ENCODE data around the gene EML2.
"Not testable (repeated sequence)": the region's sequence is repeated elsewhere in the genome, so short reads cannot be mapped to it uniquely, and the experiment has no call there.

Gene EML2

DNA sequence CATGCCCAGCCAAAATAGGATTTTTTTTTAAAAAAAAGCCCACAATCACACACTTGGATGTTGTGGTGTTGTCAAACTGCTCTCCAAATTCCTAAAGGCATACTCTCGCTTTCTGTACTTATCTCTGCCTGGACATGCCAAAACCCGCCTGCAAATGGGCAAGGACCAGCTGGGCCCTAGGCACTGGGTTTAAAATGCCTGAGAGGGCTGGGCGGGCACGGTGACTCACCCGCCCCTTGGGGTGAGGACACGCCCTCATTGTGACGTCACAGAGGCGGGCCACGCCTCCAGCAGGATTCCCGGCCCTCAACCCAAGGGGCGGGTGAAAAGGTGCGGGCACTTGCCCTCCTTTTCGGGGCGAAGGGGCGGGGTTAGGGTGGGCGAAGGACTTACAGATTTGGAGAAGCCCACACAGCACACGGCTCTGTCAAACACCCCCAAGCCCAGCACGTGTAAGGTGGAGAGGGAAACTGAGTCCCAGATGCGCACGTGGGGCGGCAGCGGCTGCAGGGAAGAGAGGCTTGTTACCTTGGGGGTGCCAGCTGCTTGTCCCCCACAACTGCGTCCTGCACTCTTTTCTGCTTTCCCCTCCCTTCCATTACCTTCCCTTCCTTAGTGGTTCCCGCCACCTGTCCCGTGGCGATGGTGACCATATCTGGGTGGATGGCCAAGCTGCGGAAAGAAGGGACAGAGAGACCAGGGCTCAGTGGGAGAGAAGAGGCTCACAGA lies 6.6 kb downstream of the EML2 start:
- Histone ChIP-seq H3K9ac (ENCODE audit: low read length) (no peak overlapping the region), H3K9me3 (ENCODE audit: control insufficient read depth, low read depth, low read length) (no peaks in the 10 kb centered on the region), H3K4me1 (ENCODE audit: control insufficient read depth, low read depth, low read length) (peaks cover 7% of the 10 kb centered on the region), H3K27ac (ENCODE audit: low read length) (no peak overlapping the region), H3K27me3 (ENCODE audit: control insufficient read depth, insufficient read depth, low read length) (no peaks in the 10 kb centered on the region), H3K4me3 (ENCODE audit: low read length) (peak overlapping the region; percentile 41), H3K36me3 (ENCODE audit: control insufficient read depth, low read depth, low read length) (no peaks in the 10 kb centered on the region)

DNA sequence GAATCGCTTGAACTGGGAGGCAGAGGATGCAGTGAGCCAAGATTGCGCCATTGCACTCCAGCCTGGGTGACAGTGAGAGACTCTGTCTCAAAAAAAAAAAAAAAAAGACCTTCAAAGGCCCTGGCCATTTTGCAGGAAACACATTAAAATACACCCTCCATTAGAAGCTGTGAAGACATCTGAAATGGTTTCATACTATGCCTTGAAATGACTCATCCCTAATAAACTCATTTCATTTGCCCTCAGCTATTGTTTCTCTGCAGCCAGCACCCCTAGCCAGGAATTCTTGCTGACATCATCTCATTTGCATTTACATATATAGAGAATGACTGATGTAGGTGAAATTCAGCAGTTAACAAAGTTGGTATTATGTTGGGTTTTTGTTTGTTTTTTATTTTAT lies 8.7 kb downstream of the EML2 start:
- Histone ChIP-seq H3K9me3 (ENCODE audit: control insufficient read depth, low read depth, low read length) (no peaks in the 10 kb centered on the region), H3K27ac (ENCODE audit: low read length) (no peak overlapping the region), H3K4me1 (ENCODE audit: control insufficient read depth, low read depth, low read length) (peaks cover 7% of the 10 kb centered on the region), H3K27me3 (ENCODE audit: control insufficient read depth, insufficient read depth, low read length) (no peaks in the 10 kb centered on the region), H3K36me3 (ENCODE audit: control insufficient read depth, low read depth, low read length) (no peaks in the 10 kb centered on the region), H3K4me3 (ENCODE audit: low read length) (no peak overlapping the region), H3K9ac (ENCODE audit: low read length) (no peak overlapping the region)

DNA sequence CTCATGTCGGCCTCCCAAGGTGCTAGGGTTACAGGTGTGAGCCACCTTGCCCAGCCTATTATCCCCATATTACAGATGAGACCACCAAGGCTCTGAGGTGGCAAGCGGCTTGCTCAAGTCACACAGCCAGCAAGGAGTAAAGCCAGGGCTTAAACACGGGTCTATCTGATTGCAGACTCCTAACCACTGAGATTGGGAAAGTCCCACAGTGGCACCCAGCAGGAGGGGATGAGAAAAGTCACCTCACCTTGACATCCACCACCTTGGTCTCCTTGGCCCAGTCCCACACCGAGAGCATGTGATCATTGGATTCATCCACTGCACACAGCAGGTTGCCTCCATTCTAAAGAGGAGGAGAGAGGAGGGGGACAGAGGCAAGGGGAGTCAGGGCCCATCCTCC lies 9.5 kb downstream of the EML2 start:
- no peak overlapping the region for H3K27ac ChIP-seq (ENCODE audit: low read length)
- H3K36me3 ChIP-seq (ENCODE audit: control insufficient read depth, low read depth, low read length) = no peaks in the 10 kb centered on the region
- H3K27me3 ChIP-seq (ENCODE audit: control insufficient read depth, insufficient read depth, low read length) = no peaks in the 10 kb centered on the region
- no peak overlapping the region for H3K4me3 ChIP-seq (ENCODE audit: low read length)
- peaks cover 7% of the 10 kb centered on the region for H3K4me1 ChIP-seq (ENCODE audit: control insufficient read depth, low read depth, low read length)
- no peak overlapping the region for H3K9ac ChIP-seq (ENCODE audit: low read length)
- no peaks in the 10 kb centered on the region for H3K9me3 ChIP-seq (ENCODE audit: control insufficient read depth, low read depth, low read length)

DNA sequence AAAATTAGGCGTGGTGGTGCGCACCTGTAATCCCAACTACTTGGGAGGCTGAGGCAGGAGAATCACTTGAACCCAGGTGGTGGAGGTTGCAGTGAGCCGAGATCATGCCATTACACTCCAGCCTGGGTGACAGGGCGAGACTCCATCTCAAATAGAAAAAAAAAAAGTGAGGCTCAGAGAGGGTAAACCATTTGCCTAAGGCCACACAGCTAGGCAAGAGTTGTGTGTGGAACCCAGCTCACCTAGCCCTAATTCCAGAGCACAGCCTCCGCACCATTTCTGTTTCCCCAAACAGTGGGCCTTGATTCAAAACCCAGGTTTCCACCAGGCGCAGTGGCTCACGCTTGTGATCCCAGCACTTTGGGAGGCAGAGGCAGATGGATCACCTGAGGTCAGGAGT lies 11.0 kb downstream of the EML2 start:
- not testable (repeated sequence) for H3K27me3 ChIP-seq (ENCODE audit: control insufficient read depth, insufficient read depth, low read length); H3K9ac ChIP-seq (ENCODE audit: low read length); H3K36me3 ChIP-seq (ENCODE audit: control insufficient read depth, low read depth, low read length); H3K27ac ChIP-seq (ENCODE audit: low read length); H3K4me3 ChIP-seq (ENCODE audit: low read length); H3K9me3 ChIP-seq (ENCODE audit: control insufficient read depth, low read depth, low read length); H3K4me1 ChIP-seq (ENCODE audit: control insufficient read depth, low read depth, low read length)

DNA sequence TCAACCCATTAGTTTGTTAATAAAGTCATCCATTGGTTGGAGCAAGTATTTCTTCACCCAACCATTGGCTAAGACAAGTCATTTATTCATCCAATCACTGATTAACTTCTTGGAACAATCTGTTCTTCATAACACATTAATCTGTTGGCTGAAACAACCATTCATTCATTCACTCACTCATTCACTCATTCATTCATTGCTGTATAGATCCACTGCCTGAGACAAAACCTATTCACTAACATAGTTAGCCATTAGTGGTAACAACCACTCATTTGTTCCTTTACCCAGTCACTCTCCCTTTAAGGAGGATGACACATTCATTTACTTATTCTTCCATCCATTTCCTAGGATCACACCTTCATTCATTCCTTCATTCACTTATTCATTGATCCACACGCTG lies 15.2 kb downstream of the EML2 start:
- H3K9me3 ChIP-seq (ENCODE audit: control insufficient read depth, low read depth, low read length) = no peaks in the 10 kb centered on the region
- H3K4me1 ChIP-seq (ENCODE audit: control insufficient read depth, low read depth, low read length) = no peaks in the 10 kb centered on the region
- no peaks in the 10 kb centered on the region for H3K27me3 ChIP-seq (ENCODE audit: control insufficient read depth, insufficient read depth, low read length)
- no peaks in the 10 kb centered on the region for H3K36me3 ChIP-seq (ENCODE audit: control insufficient read depth, low read depth, low read length)
- H3K27ac ChIP-seq (ENCODE audit: low read length) = no peak overlapping the region
- H3K9ac ChIP-seq (ENCODE audit: low read length) = no peak overlapping the region
- no peak overlapping the region for H3K4me3 ChIP-seq (ENCODE audit: low read length)

DNA sequence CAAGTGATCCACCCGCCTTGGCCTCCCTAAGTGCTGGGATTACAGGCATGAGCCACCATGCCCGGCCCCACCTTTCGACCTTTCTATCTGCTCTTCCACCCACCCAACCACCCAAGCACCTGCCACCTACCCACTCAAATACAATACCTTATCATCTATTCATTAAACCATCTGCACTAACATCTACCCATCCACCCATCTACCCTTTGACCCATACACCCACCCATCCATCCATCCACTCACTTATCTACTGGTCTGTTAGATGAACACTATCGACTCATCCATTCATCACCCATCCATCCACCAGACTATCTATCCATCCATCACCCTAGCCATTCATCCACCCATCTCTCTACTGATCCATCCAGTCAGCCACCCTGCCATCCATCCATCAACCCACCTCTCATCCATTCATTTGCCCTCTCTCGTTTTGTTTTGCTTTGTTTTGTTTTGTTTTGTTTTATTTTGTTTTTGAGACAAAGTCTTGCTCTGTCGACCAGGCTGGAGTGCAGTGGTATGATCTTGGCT lies 17.2 kb downstream of the EML2 start:
- H3K9ac ChIP-seq (ENCODE audit: low read length) = no peak overlapping the region
- no peaks in the 10 kb centered on the region for H3K9me3 ChIP-seq (ENCODE audit: control insufficient read depth, low read depth, low read length)
- H3K36me3 ChIP-seq (ENCODE audit: control insufficient read depth, low read depth, low read length) = no peaks in the 10 kb centered on the region
- H3K4me3 ChIP-seq (ENCODE audit: low read length) = no peak overlapping the region
- H3K27me3 ChIP-seq (ENCODE audit: control insufficient read depth, insufficient read depth, low read length) = no peaks in the 10 kb centered on the region
- H3K27ac ChIP-seq (ENCODE audit: low read length) = no peak overlapping the region
- no peaks in the 10 kb centered on the region for H3K4me1 ChIP-seq (ENCODE audit: control insufficient read depth, low read depth, low read length)

DNA sequence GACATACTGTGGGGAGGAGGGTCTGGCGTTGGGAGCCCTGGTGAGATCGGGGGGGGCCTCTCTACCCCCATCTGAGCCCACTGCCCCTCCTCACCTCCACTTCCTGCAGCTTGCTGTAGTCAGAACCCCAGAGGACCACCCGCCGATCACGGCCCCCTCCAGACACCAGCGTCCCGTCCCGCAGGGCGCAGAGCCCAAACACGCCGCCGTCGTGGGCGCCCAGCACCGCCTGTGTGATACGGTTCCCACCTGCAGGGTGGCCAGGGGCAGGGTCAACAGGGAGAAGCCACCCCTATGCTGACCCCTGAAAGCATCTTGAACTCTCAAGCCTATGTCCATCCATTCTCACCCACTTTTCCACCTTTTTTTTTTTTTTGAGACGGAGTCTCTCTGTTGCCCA lies 17.8 kb downstream of the EML2 start:
- H3K27me3 ChIP-seq (ENCODE audit: control insufficient read depth, insufficient read depth, low read length) = no peaks in the 10 kb centered on the region
- H3K4me3 ChIP-seq (ENCODE audit: low read length) = no peak overlapping the region
- H3K4me1 ChIP-seq (ENCODE audit: control insufficient read depth, low read depth, low read length) = no peaks in the 10 kb centered on the region
- no peak overlapping the region for H3K9ac ChIP-seq (ENCODE audit: low read length)
- no peaks in the 10 kb centered on the region for H3K9me3 ChIP-seq (ENCODE audit: control insufficient read depth, low read depth, low read length)
- no peak overlapping the region for H3K27ac ChIP-seq (ENCODE audit: low read length)
- H3K36me3 ChIP-seq (ENCODE audit: control insufficient read depth, low read depth, low read length) = no peaks in the 10 kb centered on the region

DNA sequence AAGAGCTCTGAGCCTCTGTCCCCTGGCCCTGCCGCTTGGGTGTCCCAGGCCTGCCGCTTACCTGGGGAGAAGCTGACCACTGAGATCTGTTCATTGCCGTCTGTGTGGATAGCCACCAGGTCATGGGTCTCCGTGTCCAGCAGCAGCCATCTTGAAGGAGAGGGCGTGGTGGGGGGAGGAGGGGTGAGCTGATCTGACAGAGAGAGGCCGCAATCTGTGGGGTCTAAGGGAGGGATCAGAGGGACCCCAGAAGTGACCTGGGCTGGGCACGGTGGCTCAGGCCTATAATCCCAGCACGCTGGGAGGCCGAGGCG lies 22.5 kb downstream of the EML2 start:
- Histone ChIP-seq H3K9ac (ENCODE audit: low read length) (peak overlapping the region; percentile 74), H3K27me3 (ENCODE audit: control insufficient read depth, insufficient read depth, low read length) (no peaks in the 10 kb centered on the region), H3K9me3 (ENCODE audit: control insufficient read depth, low read depth, low read length) (no peaks in the 10 kb centered on the region), H3K4me1 (ENCODE audit: control insufficient read depth, low read depth, low read length) (no peaks in the 10 kb centered on the region), H3K36me3 (ENCODE audit: control insufficient read depth, low read depth, low read length) (peaks cover 6% of the 10 kb centered on the region), H3K4me3 (ENCODE audit: low read length) (peak overlapping the region; percentile 78), H3K27ac (ENCODE audit: low read length) (peak overlapping the region; percentile 54)

DNA sequence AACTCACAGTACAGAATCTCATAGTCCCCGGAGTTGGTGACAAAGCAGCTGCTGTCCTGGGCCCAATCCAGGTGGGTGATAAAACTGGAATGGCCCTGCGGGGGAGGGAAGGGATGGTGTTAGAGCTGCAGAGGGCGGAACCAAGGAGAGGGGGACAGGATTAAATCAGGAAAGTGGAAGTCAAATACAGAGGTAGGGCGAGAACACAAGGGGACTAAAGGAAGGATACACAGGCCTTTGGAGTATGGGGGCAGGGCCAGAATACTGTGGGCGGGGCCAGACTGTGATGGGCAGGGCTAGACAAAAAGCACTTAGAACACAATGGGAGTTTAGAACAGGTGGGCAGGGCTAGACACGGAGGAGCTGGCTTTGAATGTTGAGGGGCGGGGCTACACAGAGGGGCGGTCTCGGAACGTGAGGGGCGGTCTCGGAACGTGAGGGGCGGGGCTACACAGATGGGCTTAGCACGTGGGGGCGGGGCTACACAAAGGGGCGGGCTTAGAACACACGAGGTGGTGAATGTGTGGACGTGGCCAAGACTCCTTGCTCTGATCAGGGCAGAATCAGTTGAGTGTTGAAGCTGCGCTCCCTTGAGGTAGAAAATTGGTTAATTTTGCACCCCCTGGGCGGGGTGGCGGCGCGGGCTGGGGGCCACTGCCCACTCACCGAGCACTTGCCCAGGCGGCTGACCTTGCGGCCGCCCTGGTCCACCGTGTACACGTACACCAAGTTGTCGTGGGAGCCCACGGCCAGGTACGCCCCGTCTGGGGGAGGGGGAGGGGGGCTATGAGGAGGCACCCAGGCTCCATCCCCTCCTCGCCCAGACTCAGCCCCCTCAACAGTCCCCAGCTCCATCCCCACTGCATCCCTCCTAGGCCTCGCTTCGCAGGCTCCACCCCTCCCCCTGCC lies 23.1 kb downstream of the EML2 start:
- no peaks in the 10 kb centered on the region for H3K4me1 ChIP-seq (ENCODE audit: control insufficient read depth, low read depth, low read length)
- peak overlapping the region; percentile 80 for H3K27ac ChIP-seq (ENCODE audit: low read length)
- peak overlapping the region; percentile 74 for H3K9ac ChIP-seq (ENCODE audit: low read length)
- H3K4me3 ChIP-seq (ENCODE audit: low read length) = peak overlapping the region; percentile 81
- H3K27me3 ChIP-seq (ENCODE audit: control insufficient read depth, insufficient read depth, low read length) = no peaks in the 10 kb centered on the region
- peaks cover 6% of the 10 kb centered on the region for H3K36me3 ChIP-seq (ENCODE audit: control insufficient read depth, low read depth, low read length)
- no peaks in the 10 kb centered on the region for H3K9me3 ChIP-seq (ENCODE audit: control insufficient read depth, low read depth, low read length)

DNA sequence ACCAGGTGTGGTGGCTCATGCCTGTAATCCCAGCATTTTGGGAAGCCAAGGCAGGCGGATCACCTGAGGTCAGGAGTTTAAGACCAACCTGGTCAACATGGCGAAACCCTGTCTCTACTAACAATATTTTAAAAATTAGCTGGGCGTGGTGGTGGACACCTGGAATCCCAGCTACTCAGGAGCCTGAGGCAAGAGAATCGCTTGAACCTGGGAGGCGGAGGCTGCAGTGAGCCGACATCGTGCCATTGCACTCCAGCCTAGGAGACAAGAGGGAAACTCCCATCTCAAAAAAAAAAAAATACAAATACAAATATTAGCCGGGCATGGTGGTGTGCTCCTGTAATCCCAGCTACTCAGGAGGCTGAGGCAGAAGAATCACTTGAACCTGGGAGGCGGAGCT lies 24.1 kb downstream of the EML2 start:
- not testable (repeated sequence) for H3K27ac ChIP-seq (ENCODE audit: low read length); H3K36me3 ChIP-seq (ENCODE audit: control insufficient read depth, low read depth, low read length); H3K4me3 ChIP-seq (ENCODE audit: low read length); H3K4me1 ChIP-seq (ENCODE audit: control insufficient read depth, low read depth, low read length); H3K27me3 ChIP-seq (ENCODE audit: control insufficient read depth, insufficient read depth, low read length); H3K9me3 ChIP-seq (ENCODE audit: control insufficient read depth, low read depth, low read length); H3K9ac ChIP-seq (ENCODE audit: low read length)

DNA sequence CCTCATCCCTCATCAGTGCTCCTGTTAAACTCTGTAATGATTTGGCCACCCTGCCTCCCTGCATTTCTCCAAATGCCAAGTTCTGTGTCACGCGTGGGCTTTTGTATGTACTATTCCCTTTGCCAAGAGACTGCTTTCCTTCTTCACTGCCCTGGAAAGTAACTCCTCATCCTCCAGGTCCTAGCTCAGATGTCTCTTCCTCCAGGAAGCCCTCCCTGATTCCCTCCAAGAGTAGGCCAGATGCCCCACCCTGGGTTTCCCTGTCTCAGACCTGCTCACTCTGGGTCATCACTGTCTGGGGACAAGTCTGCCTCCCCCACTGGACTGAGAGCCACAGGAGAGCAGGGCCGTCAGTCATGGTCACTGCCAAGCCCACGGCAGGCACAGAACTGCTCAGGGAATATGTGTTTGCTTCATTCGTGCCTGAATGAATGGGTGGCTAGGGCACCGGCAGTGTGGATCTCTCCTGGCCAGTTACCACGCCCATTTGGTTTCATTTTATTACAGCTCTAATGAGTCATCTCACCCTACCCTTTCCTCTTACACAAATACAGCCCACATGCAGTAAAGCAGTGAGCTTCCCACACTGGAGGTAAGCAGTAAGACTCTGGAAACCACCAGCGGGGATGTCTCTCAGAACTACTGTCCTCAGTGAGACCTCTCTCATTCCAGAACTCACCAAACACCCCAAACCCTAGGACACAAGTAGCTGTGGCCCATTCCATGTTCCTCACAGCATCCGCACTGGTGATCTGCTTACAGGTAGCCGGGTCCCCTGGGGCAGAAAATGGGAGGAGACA lies 25.1 kb downstream of the EML2 start:
- no peaks in the 10 kb centered on the region for H3K27me3 ChIP-seq (ENCODE audit: control insufficient read depth, insufficient read depth, low read length)
- no peak overlapping the region for H3K9ac ChIP-seq (ENCODE audit: low read length)
- H3K4me1 ChIP-seq (ENCODE audit: control insufficient read depth, low read depth, low read length) = no peaks in the 10 kb centered on the region
- H3K9me3 ChIP-seq (ENCODE audit: control insufficient read depth, low read depth, low read length) = no peaks in the 10 kb centered on the region
- H3K36me3 ChIP-seq (ENCODE audit: control insufficient read depth, low read depth, low read length) = peaks cover 6% of the 10 kb centered on the region
- no peak overlapping the region for H3K27ac ChIP-seq (ENCODE audit: low read length)
- no peak overlapping the region for H3K4me3 ChIP-seq (ENCODE audit: low read length)
